PC-3 (cell line): Measurements from ENCODE around the gene NUB1. TPM values are rescaled to one million over a fixed set of nuclear protein-coding genes. Genes with fewer than 3 reads are reported as not detected.

ENCODE experiments used
- ATAC-seq: fragments of 200-7000 bp; cut with Tn5 transposase; 2 replicates; pipeline ENCODE4 v1.9.1; 2020; ENCODE audit warnings: mild to moderate bottlenecking, moderate library complexity
- BruUV-seq: library from RNA; stranded (reverse); fragments of 400-500 nt; replicated peaks from 2 replicates; lab custom pipeline; 2021; lab: Mats Ljungman, UMichigan
- CTCF ChIA-PET: fragments of 300-600 bp; sonication (Branson Sonifier 250); formaldehyde crosslinking; loops from one replicate; lab custom pipeline; 2022; ENCODE audit warnings: antibody characterized with exemption; lab: Charles Lee
- POLR2A ChIA-PET: fragments of 300-600 bp; sonication (Branson Sonifier 250); formaldehyde crosslinking; loops from one replicate; lab custom pipeline; 2022; ENCODE audit warnings: antibody characterized with exemption; ENCODE audit not compliant: unreplicated experiment; lab: Charles Lee
- DNase-seq: peaks from one replicate; pipeline ENCODE4 v3.0.0-alpha.2; 2015
- H2AFZ ChIP-seq: fragments of 300-600 bp; sonication (generic); 2 replicates; pipeline ENCODE4 v1.6.0; 2016; ENCODE audit warnings: antibody characterized with exemption, low read length
- H3F3A ChIP-seq: fragments of 300-600 bp; sonication (generic); one replicate; pipeline ENCODE4 v1.6.0; 2017; ENCODE audit warnings: antibody characterized with exemption, low read length, control low read depth, mild to moderate bottlenecking; ENCODE audit not compliant: unreplicated experiment
- H3K27ac ChIP-seq: fragments of 300-600 bp; sonication (generic); 2 replicates; pipeline ENCODE4 v1.5.1; 2016; ENCODE audit warnings: mild to moderate bottlenecking, low read length
- H3K27me3 ChIP-seq: fragments of 300-600 bp; sonication (generic); 2 replicates; pipeline ENCODE4 v1.6.1; 2016; ENCODE audit warnings: low read length, mixed read lengths
- H3K36me3 ChIP-seq: fragments of 300-600 bp; sonication (generic); 2 replicates; pipeline ENCODE4 v1.6.1; 2016; ENCODE audit warnings: low read depth, mixed run types, low read length, mixed read lengths
- H3K4me1 ChIP-seq: fragments of 300-600 bp; sonication (generic); 2 replicates; pipeline ENCODE4 v1.5.1; 2016; ENCODE audit warnings: low read length; ENCODE audit not compliant: insufficient read depth
- H3K4me2 ChIP-seq: fragments of 300-600 bp; sonication (generic); 2 replicates; pipeline ENCODE4 v1.6.0; 2016; ENCODE audit warnings: low read length
- H3K4me3 ChIP-seq: fragments of 300-600 bp; sonication (generic); 2 replicates; pipeline ENCODE4 v1.5.1; 2016; ENCODE audit warnings: mild to moderate bottlenecking, low read length, mixed read lengths
- H3K79me2 ChIP-seq: fragments of 300-600 bp; sonication (generic); 2 replicates; pipeline ENCODE4 v1.6.1; 2017; ENCODE audit warnings: low read length, mixed read lengths
- H3K9ac ChIP-seq: fragments of 300-600 bp; sonication (generic); 2 replicates; pipeline ENCODE4 v1.6.0; 2016; ENCODE audit warnings: mild to moderate bottlenecking, low read length
- H3K9me2 ChIP-seq: fragments of 300-600 bp; sonication (generic); replicated peaks from 2 replicates; pipeline ENCODE4 v1.6.1; 2016; ENCODE audit warnings: mixed run types, low read length, mixed read lengths
- H3K9me3 ChIP-seq: fragments of 300-600 bp; sonication (generic); 2 replicates; pipeline ENCODE4 v1.6.1; 2016; ENCODE audit warnings: low read length, mixed read lengths
- H4K20me1 ChIP-seq: fragments of 300-600 bp; sonication (generic); 2 replicates; pipeline ENCODE4 v1.6.1; 2016; ENCODE audit warnings: low read length, mixed read lengths
- CTCF ChIP-seq: fragments of 300-600 bp; sonication (generic); conservative IDR thresholded peaks from 2 replicates; pipeline ENCODE4 v1.5.1; 2017; ENCODE audit warnings: antibody characterized with exemption, low read depth, mild to moderate bottlenecking, low read length
- EZH2 ChIP-seq: fragments of 300-600 bp; sonication (generic); IDR thresholded peaks from one replicate; pipeline ENCODE4 v1.6.1; 2017; ENCODE audit warnings: antibody characterized with exemption, mild to moderate bottlenecking, low read length; ENCODE audit not compliant: unreplicated experiment
- EZH2phosphoT487 ChIP-seq: fragments of 300-600 bp; sonication (generic); IDR thresholded peaks from 2 replicates; pipeline ENCODE4 v1.6.1; 2018; ENCODE audit warnings: mild to moderate bottlenecking, antibody characterized with exemption, low read length, borderline replicate concordance
- intact Hi-C: fragments of 100-400 bp; cut with micrococcal nuclease; formaldehyde crosslinking; loops from 2 replicates; pipeline ENCODE4 v1.9.0; 2023
- total RNA-seq: library from RNA; depleted of rRNA; stranded (reverse); fragments of >200 nt; gene quantifications from 2 replicates; pipeline ENCODE4 v1.2.3, GENCODE V29; 2014

NUB1 gene
- total RNA-seq, 1 experiment from 2014 or later, result 40.1 TPM

- Histone ChIP-seq H3K36me3 (no peaks in the 10 kb centered on the region), H2AFZ (no peak overlapping the region), H3K4me1 (no peaks in the 10 kb centered on the region), H4K20me1 (no peaks in the 10 kb centered on the region), H3K9me2 (no peaks in the 10 kb centered on the region), H3K27ac (no peak overlapping the region), H3F3A (no peaks in the 10 kb centered on the region), H3K79me2 (no peaks in the 10 kb centered on the region), H3K9ac (no peak overlapping the region), H3K4me3 (no peak overlapping the region), H3K9me3 (no peaks in the 10 kb centered on the region), H3K4me2 (no peak overlapping the region), H3K27me3 (no peaks in the 10 kb centered on the region)
- intact Hi-C loops, result no loop called here
- TF ChIP-seq EZH2, result no peak
- CTCF ChIA-PET, result no interaction called here
- POLR2A ChIA-PET, result interaction anchor here (0.6 kb wide), 1 partner anchor 25 kb away, joined by 8 read pairs; no protein-coding TSS in a partner anchor
- DNase-seq (no peak), ATAC-seq (no peak)
- TSS peak; percentile 40 for BruUV-seq
Observed at GRCh38 chr7:151378011-151378410, 36.4 kb downstream of the NUB1 start.

GRCh38 chr7:151378496-151379192 is 37.0 kb downstream of the NUB1 start:
- no peak overlapping the region for H3K4me2 ChIP-seq
- H3K9me2 ChIP-seq, result no peaks in the 10 kb centered on the region
- no peak overlapping the region for H3K27ac ChIP-seq
- intact Hi-C loops, result no loop called here
- no peak overlapping the region for H3K9ac ChIP-seq
- DNase-seq (no peak), ATAC-seq (no peak)
- H3K79me2 ChIP-seq, result no peaks in the 10 kb centered on the region
- POLR2A ChIA-PET, result interaction anchor here (0.6 to 0.7 kb wide), 2 partner anchors 26 to 40 kb away, joined by 3 to 8 read pairs; no protein-coding TSS in a partner anchor
- H3K36me3 ChIP-seq, result no peaks in the 10 kb centered on the region
- no peak overlapping the region for H2AFZ ChIP-seq
- TF ChIP-seq EZH2phosphoT487 (no peak), CTCF (no peak), EZH2 (no peak)
- no TSS peak for BruUV-seq
- no peaks in the 10 kb centered on the region for H3K9me3 ChIP-seq
- H3F3A ChIP-seq, result no peaks in the 10 kb centered on the region
- H3K4me1 ChIP-seq, result no peaks in the 10 kb centered on the region
- CTCF ChIA-PET, result no interaction called here
- H3K4me3 ChIP-seq, result no peak overlapping the region
- H4K20me1 ChIP-seq, result no peaks in the 10 kb centered on the region
- no peaks in the 10 kb centered on the region for H3K27me3 ChIP-seq

GRCh38 chr7:151379193-151379520 is 37.5 kb downstream of the NUB1 start:
- Histone ChIP-seq H3F3A (no peaks in the 10 kb centered on the region), H3K9me2 (no peaks in the 10 kb centered on the region), H4K20me1 (no peaks in the 10 kb centered on the region), H3K9me3 (no peaks in the 10 kb centered on the region), H3K27ac (no peak overlapping the region), H3K4me2 (no peak overlapping the region), H3K79me2 (no peaks in the 10 kb centered on the region), H3K36me3 (no peaks in the 10 kb centered on the region), H3K4me3 (no peak overlapping the region), H3K9ac (no peak overlapping the region), H3K27me3 (no peaks in the 10 kb centered on the region), H3K4me1 (no peaks in the 10 kb centered on the region), H2AFZ (no peak overlapping the region)
- no peak for ATAC-seq
- no peak for DNase-seq
- intact Hi-C loops, result no loop called here
- no TSS peak for BruUV-seq
- CTCF ChIA-PET, result no interaction called here
- TF ChIP-seq CTCF (no peak), EZH2 (no peak), EZH2phosphoT487 (no peak)
- POLR2A ChIA-PET, result interaction anchor here (0.7 kb wide), 1 partner anchor 41 kb away, joined by 3 read pairs; no protein-coding TSS in a partner anchor
